Neural cell (in vitro differentiated cells): ENCODE measurements around the gene IL12RB1. TPM values are rescaled to one million over a fixed set of nuclear protein-coding genes. Genes with fewer than 3 reads are reported as not detected.

Source experiments
- H2AFZ ChIP-seq: fragments of 200-600, 300-800 bp; sonication (generic), shearing (Covaris generic); 2 replicates; pipeline ENCODE4 v1.6.0; 2014; ENCODE audit warnings: low read depth, mild to moderate bottlenecking, antibody characterized with exemption, low read length, moderate library complexity
- H3F3A ChIP-seq: fragments of 200-600 bp; shearing (Covaris generic); 2 replicates; pipeline ENCODE4 v1.6.1; 2016; ENCODE audit warnings: mild to moderate bottlenecking, moderate library complexity, mixed read lengths, antibody characterized with exemption, low read length; ENCODE audit not compliant: insufficient read depth, poor library complexity, severe bottlenecking
- H3K27ac ChIP-seq: fragments of 200-600, 300-800 bp; sonication (generic), shearing (Covaris generic); 2 replicates; pipeline ENCODE4 v1.5.1; 2014; ENCODE audit warnings: mild to moderate bottlenecking, low read length, moderate library complexity
- H3K27me3 ChIP-seq: fragments of 300-800, 200-600 bp; sonication (generic), shearing (Covaris generic); 2 replicates; pipeline ENCODE4 v1.6.0; 2014; ENCODE audit warnings: mild to moderate bottlenecking, low read depth, low read length, moderate library complexity; ENCODE audit not compliant: insufficient read depth
- H3K36me3 ChIP-seq: fragments of 300-800, 200-600 bp; sonication (generic), shearing (Covaris generic); 2 replicates; pipeline ENCODE4 v1.5.1; 2014; ENCODE audit warnings: mild to moderate bottlenecking, antibody characterized with exemption, low read length, moderate library complexity; ENCODE audit not compliant: insufficient read depth
- H3K4me2 ChIP-seq: fragments of 300-800, 200-600 bp; sonication (generic), shearing (Covaris generic); 2 replicates; pipeline ENCODE4 v1.6.0; 2014; ENCODE audit warnings: mild to moderate bottlenecking, low read length
- H3K4me3 ChIP-seq: fragments of 300-800, 200-600 bp; sonication (generic), shearing (Covaris generic); 2 replicates; pipeline ENCODE4 v1.5.1; 2014; ENCODE audit warnings: mild to moderate bottlenecking, low read length, moderate library complexity
- H3K79me2 ChIP-seq: fragments of 200-600 bp; shearing (Covaris generic); replicated peaks from 2 replicates; pipeline ENCODE4 v1.6.0; 2014; ENCODE audit warnings: mild to moderate bottlenecking, low read length, moderate library complexity; ENCODE audit not compliant: insufficient read depth
- H3K9ac ChIP-seq: fragments of 300-800, 200-600 bp; sonication (generic), shearing (Covaris generic); 2 replicates; pipeline ENCODE4 v1.6.1; 2016; ENCODE audit warnings: mild to moderate bottlenecking, low read length, mixed read lengths
- H3K9me2 ChIP-seq: fragments of 200-600 bp; shearing (Covaris generic); 2 replicates; pipeline ENCODE4 v1.6.1; 2016; ENCODE audit warnings: mild to moderate bottlenecking, low read length, mixed read lengths; ENCODE audit not compliant: insufficient read depth
- H3K9me3 ChIP-seq: fragments of 200-600, 300-800 bp; sonication (generic), shearing (Covaris generic); 2 replicates; pipeline ENCODE4 v1.6.1; 2016; ENCODE audit warnings: mild to moderate bottlenecking, mixed run types, low read length, moderate library complexity, mixed read lengths
- H4K20me1 ChIP-seq: fragments of 200-600 bp; shearing (Covaris generic); 2 replicates; pipeline ENCODE4 v1.6.1; 2016; ENCODE audit warnings: mild to moderate bottlenecking, mixed run types; ENCODE audit not compliant: insufficient read depth
- EP300 ChIP-seq: fragments of 450-650 bp; conservative IDR thresholded peaks from 2 replicates; pipeline ENCODE4 v1.6.1; 2014; ENCODE audit warnings: antibody characterized with exemption, mild to moderate bottlenecking, moderate library complexity; ENCODE audit not compliant: poor library complexity, severe bottlenecking
- EZH2 ChIP-seq: fragments of 200-600, 300-800 bp; shearing (Covaris generic), sonication (generic); IDR thresholded peaks from 2 replicates; pipeline ENCODE4 v1.6.1; 2014; ENCODE audit warnings: antibody characterized with exemption, low read length, borderline replicate concordance, mild to moderate bottlenecking; ENCODE audit not compliant: insufficient read depth, poor library complexity, severe bottlenecking
- MXI1 ChIP-seq: fragments of 450-650 bp; conservative IDR thresholded peaks from 2 replicates; pipeline ENCODE4 v1.6.1; 2014; ENCODE audit warnings: antibody characterized with exemption, mild to moderate bottlenecking; ENCODE audit not compliant: poor library complexity, severe bottlenecking
- POLR2AphosphoS5 ChIP-seq: IDR thresholded peaks from 2 replicates; pipeline ENCODE4 v1.6.1; 2012
- RAD21 ChIP-seq: fragments of 450-650 bp; conservative IDR thresholded peaks from 2 replicates; pipeline ENCODE4 v1.6.1; 2014; ENCODE audit warnings: antibody characterized with exemption, mild to moderate bottlenecking, moderate library complexity
- REST ChIP-seq: IDR thresholded peaks from 2 replicates; pipeline ENCODE4 v1.6.1; 2012; ENCODE audit warnings: borderline replicate concordance
- SMC3 ChIP-seq: fragments of 450-650 bp; conservative IDR thresholded peaks from 2 replicates; pipeline ENCODE4 v1.6.1; 2014; ENCODE audit warnings: antibody characterized with exemption, mild to moderate bottlenecking, moderate library complexity; ENCODE audit not compliant: poor library complexity
- TAF1 ChIP-seq: IDR thresholded peaks from 2 replicates; pipeline ENCODE4 v1.6.1; 2012; ENCODE audit warnings: low read depth
- polyA plus RNA-seq: library from polyadenylated mRNA; depleted of rRNA; stranded (reverse); fragments of >200 nt; gene quantifications from 2 replicates; pipeline ENCODE4 v1.2.3, GENCODE V29; 2014
- TF ChIP-seq, protein P1 (sequence below): fragments of 450-650 bp; IDR thresholded peaks from 2 replicates; pipeline ENCODE4 v1.5.1; 2014; ENCODE audit warnings: antibody characterized with exemption, mild to moderate bottlenecking, moderate library complexity; ENCODE audit not compliant: poor library complexity, severe bottlenecking

IL12RB1 gene
- polyA plus RNA-seq, 1 donor from 2014 or later = not detected

- no peaks in the 10 kb centered on the region for H3K9me3 ChIP-seq
- no peak overlapping the region for H3K9ac ChIP-seq
- H3F3A ChIP-seq = no peaks in the 10 kb centered on the region
- no peak overlapping the region for H3K4me2 ChIP-seq
- no peak overlapping the region for H3K27ac ChIP-seq
- no peak overlapping the region for H2AFZ ChIP-seq
- no peaks in the 10 kb centered on the region for H3K79me2 ChIP-seq
- H3K9me2 ChIP-seq = no peaks in the 10 kb centered on the region
- H3K4me3 ChIP-seq = no peak overlapping the region
- H3K27me3 ChIP-seq = peaks cover 22% of the 10 kb centered on the region
- no peaks in the 10 kb centered on the region for H4K20me1 ChIP-seq
- no peak for TF ChIP-seq REST
- no peak for TF ChIP-seq EP300
- no peak for TF ChIP-seq MXI1
- no peak for TF ChIP-seq POLR2AphosphoS5
- no peak for TF ChIP-seq SMC3
- TF ChIP-seq, protein P1, sequence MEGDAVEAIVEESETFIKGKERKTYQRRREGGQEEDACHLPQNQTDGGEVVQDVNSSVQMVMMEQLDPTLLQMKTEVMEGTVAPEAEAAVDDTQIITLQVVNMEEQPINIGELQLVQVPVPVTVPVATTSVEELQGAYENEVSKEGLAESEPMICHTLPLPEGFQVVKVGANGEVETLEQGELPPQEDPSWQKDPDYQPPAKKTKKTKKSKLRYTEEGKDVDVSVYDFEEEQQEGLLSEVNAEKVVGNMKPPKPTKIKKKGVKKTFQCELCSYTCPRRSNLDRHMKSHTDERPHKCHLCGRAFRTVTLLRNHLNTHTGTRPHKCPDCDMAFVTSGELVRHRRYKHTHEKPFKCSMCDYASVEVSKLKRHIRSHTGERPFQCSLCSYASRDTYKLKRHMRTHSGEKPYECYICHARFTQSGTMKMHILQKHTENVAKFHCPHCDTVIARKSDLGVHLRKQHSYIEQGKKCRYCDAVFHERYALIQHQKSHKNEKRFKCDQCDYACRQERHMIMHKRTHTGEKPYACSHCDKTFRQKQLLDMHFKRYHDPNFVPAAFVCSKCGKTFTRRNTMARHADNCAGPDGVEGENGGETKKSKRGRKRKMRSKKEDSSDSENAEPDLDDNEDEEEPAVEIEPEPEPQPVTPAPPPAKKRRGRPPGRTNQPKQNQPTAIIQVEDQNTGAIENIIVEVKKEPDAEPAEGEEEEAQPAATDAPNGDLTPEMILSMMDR = no peak
- no peak for TF ChIP-seq EZH2
- TF ChIP-seq RAD21 = no peak
- TF ChIP-seq TAF1 = no peak
- no peaks in the 10 kb centered on the region for H3K36me3 ChIP-seq
These were observed 14.0 kb upstream of the IL12RB1 start for GRCh38 chr19:18100710-18101109.

DNA sequence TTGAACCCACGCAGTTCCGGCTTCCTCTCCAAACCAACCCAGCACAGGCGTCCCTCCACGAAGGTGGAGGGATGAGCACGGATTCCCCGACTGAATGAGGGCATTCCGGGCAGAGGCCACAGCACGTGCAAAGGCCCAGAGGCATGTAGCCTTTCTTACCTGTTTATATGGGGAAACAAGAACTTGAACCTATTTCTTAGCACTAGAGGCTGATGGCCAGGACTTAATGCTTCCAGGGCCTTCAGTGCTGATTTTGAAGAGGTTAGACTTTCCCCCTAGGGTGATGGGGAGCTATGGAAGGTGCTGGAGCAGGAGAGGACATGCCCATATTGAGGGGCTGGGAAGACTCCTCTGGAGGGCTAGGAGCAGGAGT, 12.9 kb upstream of the IL12RB1 start:
- H2AFZ ChIP-seq = no peak overlapping the region
- H3K36me3 ChIP-seq = no peaks in the 10 kb centered on the region
- no peak overlapping the region for H3K9ac ChIP-seq
- H3K27ac ChIP-seq = no peak overlapping the region
- no peaks in the 10 kb centered on the region for H3K9me3 ChIP-seq
- TF ChIP-seq RAD21 (no peak), MXI1 (no peak), EP300 (no peak), SMC3 (no peak), EZH2 (no peak), POLR2AphosphoS5 (no peak), REST (no peak), TAF1 (no peak)
- TF ChIP-seq, protein P1 = no peak
- no peaks in the 10 kb centered on the region for H3F3A ChIP-seq
- H3K27me3 ChIP-seq = peaks cover 22% of the 10 kb centered on the region
- no peak overlapping the region for H3K4me3 ChIP-seq
- H3K9me2 ChIP-seq = no peaks in the 10 kb centered on the region
- no peak overlapping the region for H3K4me2 ChIP-seq
- H3K79me2 ChIP-seq = no peaks in the 10 kb centered on the region
- no peaks in the 10 kb centered on the region for H4K20me1 ChIP-seq
